Mesenchymal stem cell (in vitro differentiated cells and primary cell): ENCODE data around the gene LRTM2.

Source experiments
- DNase-seq: peaks from one replicate; pipeline ENCODE4 v3.0.0-alpha.2; 2013
- H2AFZ ChIP-seq: one replicate; pipeline ENCODE4 v1.6.1; 2013; ENCODE audit warnings: low read depth, mild to moderate bottlenecking, control low read depth, inconsistent platforms, low read length, moderate library complexity
- H2AK5ac ChIP-seq: 2 replicates; pipeline ENCODE4 v1.6.1; 2013; ENCODE audit warnings: low read length, moderate library complexity, mild to moderate bottlenecking, inconsistent platforms; ENCODE audit not compliant: severe bottlenecking
- H2BK120ac ChIP-seq: one replicate; pipeline ENCODE4 v1.6.1; 2013; ENCODE audit warnings: low read depth, mild to moderate bottlenecking, inconsistent platforms, low read length, moderate library complexity
- H2BK12ac ChIP-seq, 2 experiments: one replicate each; pipeline ENCODE4 v1.6.1; 2013; ENCODE audit warnings: inconsistent platforms in 2 of 2, low read length in 2 of 2, mild to moderate bottlenecking in 2 of 2, moderate library complexity in 2 of 2, control low read depth in 1 of 2
- H2BK15ac ChIP-seq: one replicate; pipeline ENCODE4 v1.6.1; 2013; ENCODE audit warnings: mild to moderate bottlenecking, low read depth, inconsistent platforms; ENCODE audit not compliant: poor library complexity, severe bottlenecking
- H2BK5ac ChIP-seq: 2 replicates; pipeline ENCODE4 v1.6.1; 2013; ENCODE audit warnings: low read depth, mild to moderate bottlenecking, low read length, control low read depth, inconsistent platforms; ENCODE audit not compliant: poor library complexity, severe bottlenecking
- H3K14ac ChIP-seq, 2 experiments: one replicate each; pipeline ENCODE4 v1.6.1; 2013; ENCODE audit warnings: inconsistent platforms in 2 of 2, low read length in 2 of 2, control low read depth in 1 of 2, mild to moderate bottlenecking in 1 of 2, moderate library complexity in 1 of 2
- H3K18ac ChIP-seq, 2 experiments: one replicate each; pipeline ENCODE4 v1.6.1; 2013; ENCODE audit warnings: inconsistent platforms in 2 of 2, low read length in 2 of 2, control low read depth in 1 of 2, low read depth in 1 of 2, mild to moderate bottlenecking in 1 of 2
- H3K23ac ChIP-seq, 2 experiments: one replicate each; pipeline ENCODE4 v1.6.1; 2013; ENCODE audit warnings: inconsistent platforms in 2 of 2, low read length in 2 of 2, mild to moderate bottlenecking in 2 of 2, moderate library complexity in 2 of 2, control low read depth in 1 of 2
- H3K27ac ChIP-seq: 2 replicates; pipeline ENCODE4 v1.5.1; 2013; ENCODE audit warnings: mild to moderate bottlenecking, moderate library complexity, low read length, control low read depth, inconsistent platforms; ENCODE audit not compliant: poor library complexity, severe bottlenecking
- H3K27me3 ChIP-seq, 2 experiments: 2 replicates each; pipeline versions ENCODE4 v1.6.1 to v1.7.0; 2013; ENCODE audit warnings: low read length in 2 of 2, mild to moderate bottlenecking in 2 of 2, moderate library complexity in 2 of 2, control low read depth in 1 of 2, inconsistent platforms in 1 of 2; ENCODE audit not compliant: control insufficient read depth in 1 of 2, insufficient read depth in 1 of 2
- H3K36me3 ChIP-seq, 2 experiments: 2 replicates each; pipeline versions ENCODE4 v1.6.1 to v1.7.0; 2013; ENCODE audit warnings: low read length in 2 of 2, control low read depth in 1 of 2, inconsistent platforms in 1 of 2, low read depth in 1 of 2, mild to moderate bottlenecking in 1 of 2; ENCODE audit not compliant: insufficient read depth in 2 of 2, control insufficient read depth in 1 of 2
- H3K4ac ChIP-seq, 2 experiments: one replicate each; pipeline ENCODE4 v1.6.1; 2013; ENCODE audit warnings: inconsistent platforms in 2 of 2, low read length in 2 of 2, mild to moderate bottlenecking in 2 of 2, moderate library complexity in 2 of 2, control low read depth in 1 of 2, low read depth in 1 of 2
- H3K4me1 ChIP-seq: 2 replicates; pipeline ENCODE4 v1.6.1; 2013; ENCODE audit warnings: low read depth, low read length, control low read depth; ENCODE audit not compliant: control insufficient read depth, insufficient read depth
- H3K4me2 ChIP-seq: 2 replicates; pipeline ENCODE4 v1.6.1; 2013; ENCODE audit warnings: low read length, mild to moderate bottlenecking, inconsistent platforms; ENCODE audit not compliant: poor library complexity, severe bottlenecking
- H3K4me3 ChIP-seq, 2 experiments: 2 replicates each; pipeline versions ENCODE4 v1.5.1 to v1.7.0; 2013; ENCODE audit warnings: low read length in 2 of 2, mild to moderate bottlenecking in 2 of 2, control low read depth in 1 of 2, low read depth in 1 of 2; ENCODE audit not compliant: insufficient read depth in 1 of 2
- H3K79me1 ChIP-seq: replicated peaks from 2 replicates; pipeline ENCODE4 v1.6.1; 2013; ENCODE audit warnings: mild to moderate bottlenecking, control low read depth, low read length, inconsistent platforms; ENCODE audit not compliant: poor library complexity, severe bottlenecking
- H3K9ac ChIP-seq: 2 replicates; pipeline ENCODE4 v1.7.0; 2013; ENCODE audit warnings: mild to moderate bottlenecking, low read length, moderate library complexity
- H3K9me3 ChIP-seq: 2 replicates; pipeline ENCODE4 v1.7.0; 2013; ENCODE audit warnings: mild to moderate bottlenecking, low read length; ENCODE audit not compliant: control insufficient read depth
- H4K8ac ChIP-seq: one replicate; pipeline ENCODE4 v1.6.1; 2013; ENCODE audit warnings: inconsistent platforms, mild to moderate bottlenecking, low read length, moderate library complexity
- H4K91ac ChIP-seq: one replicate; pipeline ENCODE4 v1.6.1; 2013; ENCODE audit warnings: mild to moderate bottlenecking, low read length, inconsistent platforms
- WGBS: methylation state at CpG from one replicate; pipeline ENCODE4 v1.1.7; 2013; ENCODE audit warnings: mixed read lengths; 5-methylcytosine and 5-hydroxymethylcytosine counted together

The LRTM2 gene

GRCh38 chr12:1823237-1823636, 2.9 kb downstream of the LRTM2 start:
- no peaks in the 10 kb centered on the region for H3K36me3 ChIP-seq
- WGBS, result 87% methylated on average over 10 of the region's 10 CpGs
- H4K8ac ChIP-seq, result no peak overlapping the region
- no peak overlapping the region for H2BK12ac ChIP-seq
- no peak overlapping the region for H3K27ac ChIP-seq
- H3K9ac ChIP-seq, result no peak overlapping the region
- no peak overlapping the region for H3K4me2 ChIP-seq
- no peak overlapping the region for H2AK5ac ChIP-seq
- no peak overlapping the region for H2BK120ac ChIP-seq
- no peak overlapping the region for H3K23ac ChIP-seq
- no peak overlapping the region for H3K4ac ChIP-seq
- no peak overlapping the region for H4K91ac ChIP-seq
- no peaks in the 10 kb centered on the region for H3K9me3 ChIP-seq
- peaks cover 66 to 81% of the 10 kb centered on the region in 2 experiments for H3K27me3 ChIP-seq
- no peaks in the 10 kb centered on the region for H3K79me1 ChIP-seq
- no peak overlapping the region for H2AFZ ChIP-seq
- H3K4me1 ChIP-seq, result peaks cover 4% of the 10 kb centered on the region
- H2BK15ac ChIP-seq, result no peak overlapping the region
- H3K18ac ChIP-seq, result no peak overlapping the region
- H3K14ac ChIP-seq, result no peak overlapping the region
- DNase-seq, result no peak
- no peak overlapping the region for H3K4me3 ChIP-seq
- H2BK5ac ChIP-seq, result no peak overlapping the region

GRCh38 chr12:1825382-1826102, 5.2 kb downstream of the LRTM2 start:
- no peaks in the 10 kb centered on the region for H3K9me3 ChIP-seq
- no peak overlapping the region for H3K4me2 ChIP-seq
- no peak overlapping the region for H2AFZ ChIP-seq
- H3K79me1 ChIP-seq, result no peaks in the 10 kb centered on the region
- no peak for DNase-seq
- peaks cover 4% of the 10 kb centered on the region for H3K4me1 ChIP-seq
- no peak overlapping the region for H3K23ac ChIP-seq
- no peak overlapping the region for H2BK120ac ChIP-seq
- H3K36me3 ChIP-seq, result no peaks in the 10 kb centered on the region
- H2BK15ac ChIP-seq, result no peak overlapping the region
- 77% methylated on average over 14 of the region's 14 CpGs for WGBS
- H2BK12ac ChIP-seq, result no peak overlapping the region
- H2BK5ac ChIP-seq, result no peak overlapping the region
- no peak overlapping the region for H4K91ac ChIP-seq
- no peak overlapping the region for H3K27ac ChIP-seq
- no peak overlapping the region for H4K8ac ChIP-seq
- no peak overlapping the region for H3K18ac ChIP-seq
- peaks cover 69 to 84% of the 10 kb centered on the region in 2 experiments for H3K27me3 ChIP-seq
- peak overlapping the region in 1 of 2 experiments; percentile 18 for H3K14ac ChIP-seq
- H3K4ac ChIP-seq, result no peak overlapping the region
- no peak overlapping the region for H2AK5ac ChIP-seq
- H3K4me3 ChIP-seq, result no peak overlapping the region
- no peak overlapping the region for H3K9ac ChIP-seq

GRCh38 chr12:1826401-1826800, 6.0 kb downstream of the LRTM2 start:
- H3K14ac ChIP-seq, result no peak overlapping the region
- no peak overlapping the region for H3K23ac ChIP-seq
- DNase-seq, result no peak
- H2BK5ac ChIP-seq, result no peak overlapping the region
- H3K9ac ChIP-seq, result no peak overlapping the region
- H2BK15ac ChIP-seq, result no peak overlapping the region
- H3K4me3 ChIP-seq, result no peak overlapping the region
- H2BK12ac ChIP-seq, result no peak overlapping the region
- no peak overlapping the region for H3K4me2 ChIP-seq
- H3K18ac ChIP-seq, result no peak overlapping the region
- H3K36me3 ChIP-seq, result no peaks in the 10 kb centered on the region
- no peak overlapping the region for H4K8ac ChIP-seq
- no peak overlapping the region for H2AFZ ChIP-seq
- H3K27ac ChIP-seq, result no peak overlapping the region
- no peak overlapping the region for H2AK5ac ChIP-seq
- H3K27me3 ChIP-seq, result peaks cover 69 to 84% of the 10 kb centered on the region in 2 experiments
- H3K79me1 ChIP-seq, result no peaks in the 10 kb centered on the region
- no peak overlapping the region for H4K91ac ChIP-seq
- peaks cover 7% of the 10 kb centered on the region for H3K4me1 ChIP-seq
- H3K9me3 ChIP-seq, result no peaks in the 10 kb centered on the region
- no peak overlapping the region for H2BK120ac ChIP-seq
- H3K4ac ChIP-seq, result no peak overlapping the region
- 85% methylated on average over 14 of the region's 15 CpGs for WGBS

- H3K18ac ChIP-seq, result no peak overlapping the region
- no peak overlapping the region for H2BK12ac ChIP-seq
- H3K4me2 ChIP-seq, result no peak overlapping the region
- DNase-seq, result no peak
- no peak overlapping the region for H2BK5ac ChIP-seq
- no peak overlapping the region for H3K4ac ChIP-seq
- H4K91ac ChIP-seq, result no peak overlapping the region
- no peak overlapping the region for H2AFZ ChIP-seq
- H3K27ac ChIP-seq, result no peak overlapping the region
- H3K4me3 ChIP-seq, result no peak overlapping the region
- H3K79me1 ChIP-seq, result no peaks in the 10 kb centered on the region
- no peak overlapping the region for H3K9ac ChIP-seq
- no peak overlapping the region for H2BK120ac ChIP-seq
- WGBS, result 91% methylated on average over 24 of the region's 25 CpGs
- H2BK15ac ChIP-seq, result no peak overlapping the region
- no peak overlapping the region for H2AK5ac ChIP-seq
- no peaks in the 10 kb centered on the region for H3K9me3 ChIP-seq
- peak overlapping the region; percentile 29 for H4K8ac ChIP-seq
- no peak overlapping the region for H3K14ac ChIP-seq
- peaks cover 5% of the 10 kb centered on the region for H3K4me1 ChIP-seq
- peaks cover 69 to 83% of the 10 kb centered on the region in 2 experiments for H3K27me3 ChIP-seq
- no peaks in the 10 kb centered on the region for H3K36me3 ChIP-seq
- H3K23ac ChIP-seq, result no peak overlapping the region
Measured at GRCh38 chr12:1826867-1827705, 6.7 kb downstream of the LRTM2 start.
